VCaP (cell line): ENCODE results near the gene CNKSR3.
"Not testable (repeated sequence)": the region's sequence is repeated elsewhere in the genome, so short reads cannot be mapped to it uniquely, and the experiment has no call there.

Experiments
- H3K27ac ChIP-seq: fragments of 450-650 bp; 2 replicates; pipeline ENCODE4 v1.5.1; 2017
- TF ChIP-seq, protein P1 (sequence below): fragments of 450-650 bp; conservative IDR thresholded peaks from 2 replicates; pipeline ENCODE4 v1.5.1; 2017; ENCODE audit warnings: mild to moderate bottlenecking, moderate library complexity

CNKSR3 gene

DNA sequence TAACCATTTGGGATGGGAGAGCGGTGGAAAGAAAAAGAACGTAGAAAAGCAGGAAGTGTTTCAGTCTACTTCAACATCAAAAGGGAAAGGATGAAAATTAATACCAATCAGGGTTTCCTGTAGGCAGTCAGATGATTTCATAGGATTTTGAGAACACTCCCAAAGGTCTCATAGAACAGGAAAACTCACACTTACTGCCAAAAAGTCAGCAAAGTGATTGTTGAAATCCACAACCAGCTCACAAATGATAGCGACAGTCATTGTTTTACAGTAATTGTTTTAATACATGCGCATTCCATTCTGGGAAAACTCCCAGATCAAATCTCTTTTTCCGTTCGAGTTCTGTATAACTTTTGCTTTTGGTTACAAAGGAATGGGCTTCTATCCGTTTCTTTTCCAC lies 5.3 kb upstream of the CNKSR3 start:
- H3K27ac ChIP-seq = no peak overlapping the region
- TF ChIP-seq, protein P1, sequence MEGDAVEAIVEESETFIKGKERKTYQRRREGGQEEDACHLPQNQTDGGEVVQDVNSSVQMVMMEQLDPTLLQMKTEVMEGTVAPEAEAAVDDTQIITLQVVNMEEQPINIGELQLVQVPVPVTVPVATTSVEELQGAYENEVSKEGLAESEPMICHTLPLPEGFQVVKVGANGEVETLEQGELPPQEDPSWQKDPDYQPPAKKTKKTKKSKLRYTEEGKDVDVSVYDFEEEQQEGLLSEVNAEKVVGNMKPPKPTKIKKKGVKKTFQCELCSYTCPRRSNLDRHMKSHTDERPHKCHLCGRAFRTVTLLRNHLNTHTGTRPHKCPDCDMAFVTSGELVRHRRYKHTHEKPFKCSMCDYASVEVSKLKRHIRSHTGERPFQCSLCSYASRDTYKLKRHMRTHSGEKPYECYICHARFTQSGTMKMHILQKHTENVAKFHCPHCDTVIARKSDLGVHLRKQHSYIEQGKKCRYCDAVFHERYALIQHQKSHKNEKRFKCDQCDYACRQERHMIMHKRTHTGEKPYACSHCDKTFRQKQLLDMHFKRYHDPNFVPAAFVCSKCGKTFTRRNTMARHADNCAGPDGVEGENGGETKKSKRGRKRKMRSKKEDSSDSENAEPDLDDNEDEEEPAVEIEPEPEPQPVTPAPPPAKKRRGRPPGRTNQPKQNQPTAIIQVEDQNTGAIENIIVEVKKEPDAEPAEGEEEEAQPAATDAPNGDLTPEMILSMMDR = no peak

DNA sequence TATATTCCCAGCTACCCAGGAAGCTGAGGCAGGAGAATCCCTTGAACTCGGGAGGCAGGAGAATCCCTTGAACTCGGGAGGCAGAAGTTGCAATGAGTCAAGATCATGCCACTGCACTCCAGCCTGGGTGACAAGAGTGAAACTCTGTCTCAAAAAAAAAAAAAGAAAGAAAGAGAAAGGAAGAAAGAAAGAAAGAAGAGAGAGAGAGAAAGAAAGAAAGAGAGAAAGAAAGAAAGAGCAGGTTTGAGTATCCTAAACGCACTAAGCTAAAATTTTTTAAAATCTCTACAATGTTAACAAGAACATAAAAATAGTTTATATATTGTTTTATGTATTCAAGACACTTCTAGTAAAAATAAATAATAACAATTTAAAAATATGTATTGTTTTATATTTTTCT lies 4.6 kb upstream of the CNKSR3 start:
- H3K27ac ChIP-seq = not testable (repeated sequence)

DNA sequence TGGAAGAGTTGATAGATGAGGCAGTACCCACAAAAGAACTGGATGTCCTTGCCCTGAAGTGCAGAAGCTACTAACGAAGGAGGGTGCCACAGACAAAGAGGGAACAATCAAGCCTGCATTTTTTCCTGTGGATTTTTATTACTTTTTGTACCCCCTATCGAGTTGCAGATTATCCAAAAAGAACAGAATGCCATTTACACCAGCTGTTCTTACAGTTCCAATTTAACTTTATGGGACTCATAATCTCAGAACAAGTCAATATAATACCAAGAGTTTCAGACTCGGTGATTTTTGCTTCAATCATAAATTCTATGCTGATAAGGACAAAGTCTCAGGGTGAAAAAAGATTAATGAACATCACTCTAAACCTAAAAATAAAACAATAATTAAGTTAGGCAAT lies 4.0 kb upstream of the CNKSR3 start:
- TF ChIP-seq, protein P1 = no peak
- no peak overlapping the region for H3K27ac ChIP-seq

DNA sequence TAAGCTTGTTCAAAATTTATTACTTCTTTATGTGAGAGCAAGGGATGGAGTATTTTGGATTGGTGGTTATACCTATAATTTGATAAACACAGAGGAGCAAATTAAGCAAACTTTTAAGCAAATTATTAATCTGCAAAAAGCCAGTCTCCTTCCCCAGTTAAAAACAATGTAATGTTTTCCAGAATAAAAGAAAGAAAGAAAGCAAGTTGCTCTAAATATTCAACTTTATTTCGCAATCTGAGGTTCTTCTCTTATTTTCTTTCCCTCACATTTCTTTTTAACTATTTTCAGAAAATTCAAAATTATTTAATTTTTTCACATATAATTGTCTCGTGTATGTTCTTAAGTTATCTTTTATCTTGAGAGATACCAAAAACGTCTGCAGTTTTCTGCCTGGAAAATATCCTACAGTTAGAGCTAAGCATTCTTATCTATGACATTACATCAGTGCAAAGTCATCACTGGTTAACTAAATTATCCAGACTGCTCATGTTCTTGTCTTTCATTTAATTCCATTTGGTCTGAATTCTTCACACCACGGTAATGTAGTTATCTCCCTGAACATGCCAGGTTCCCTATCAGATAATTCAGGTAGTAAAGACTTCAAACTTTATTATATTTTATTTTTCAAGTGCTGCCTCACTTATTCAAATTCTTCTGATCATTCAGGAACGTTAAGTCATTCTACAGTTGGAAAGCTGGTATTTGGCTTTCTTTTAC lies 3.3 kb upstream of the CNKSR3 start:
- TF ChIP-seq, protein P1 = no peak
- no peak overlapping the region for H3K27ac ChIP-seq

DNA sequence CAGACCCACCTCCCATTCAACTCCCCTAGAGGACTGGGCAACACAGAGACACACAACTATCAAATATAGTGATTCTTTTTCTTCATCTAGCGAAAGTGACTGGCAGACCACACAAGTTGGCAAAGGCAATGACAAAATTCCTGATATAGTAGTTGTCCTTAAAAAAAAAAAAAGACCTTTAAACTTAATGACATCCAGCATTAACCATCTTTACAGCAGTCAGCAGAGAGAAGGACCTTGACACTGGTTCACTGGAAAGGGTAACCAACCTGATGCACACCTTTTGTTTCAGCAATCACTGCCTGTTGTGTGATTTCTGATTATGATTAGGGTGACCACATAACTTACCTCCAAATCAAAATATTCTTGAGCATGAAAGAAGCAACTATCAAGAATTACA lies 1.7 kb upstream of the CNKSR3 start:
- TF ChIP-seq, protein P1 = no peak
- H3K27ac ChIP-seq = peak overlapping the region; percentile 93

DNA sequence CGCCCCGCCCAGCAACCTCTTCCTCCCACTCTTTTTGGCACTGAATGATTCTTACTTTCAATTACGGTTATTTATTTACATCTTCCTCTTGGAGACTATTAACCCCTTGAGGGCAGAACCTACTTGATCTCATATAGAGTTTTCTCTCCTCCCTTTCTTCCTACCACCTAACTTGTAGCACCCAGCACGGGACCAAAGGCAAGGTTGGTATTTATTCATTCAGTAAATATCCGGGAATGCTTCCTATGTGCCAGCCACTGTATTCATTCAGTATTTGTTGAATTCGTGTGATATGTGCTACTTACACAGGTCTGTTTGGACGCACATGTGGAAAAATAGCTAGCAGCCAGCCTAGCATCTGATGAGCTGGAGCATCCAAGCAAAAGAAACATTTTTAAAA lies 1.3 kb upstream of the CNKSR3 start:
- H3K27ac ChIP-seq = peak overlapping the region; percentile 93

DNA sequence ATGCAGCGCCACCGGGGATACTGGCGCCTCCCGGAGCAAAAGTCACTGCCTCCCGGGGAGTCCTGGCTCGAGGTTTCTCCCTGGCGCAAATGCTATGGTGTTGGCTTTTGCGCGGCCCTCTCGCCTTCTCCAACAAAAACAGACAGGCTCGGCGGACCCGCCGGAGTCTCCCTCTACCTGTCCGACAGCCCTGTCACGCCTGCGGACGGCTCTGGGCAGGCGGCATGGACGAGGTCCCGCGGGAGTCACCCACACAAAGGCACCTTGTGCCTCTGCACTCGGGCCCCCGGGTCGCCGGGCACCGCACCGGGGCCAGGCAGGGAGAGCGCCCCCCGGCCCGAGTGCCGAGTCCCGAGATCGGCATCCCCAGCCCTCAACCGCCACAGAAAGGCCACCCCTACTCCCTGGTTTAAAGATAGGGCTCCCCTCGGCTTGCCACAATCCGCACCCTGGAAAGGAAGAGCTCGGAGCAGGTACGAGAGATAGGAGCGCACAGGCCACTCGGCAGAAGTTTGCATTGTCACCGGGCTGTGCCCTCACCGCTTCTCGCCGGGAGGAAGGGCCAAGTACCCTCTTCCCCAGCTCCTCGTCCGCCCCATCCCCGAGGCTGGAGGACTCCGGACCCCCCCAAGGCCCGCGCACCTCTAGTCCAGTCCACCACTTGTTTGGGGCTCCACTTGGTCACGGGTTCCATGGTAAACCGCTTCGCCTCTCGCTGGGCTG lies 903 bp downstream of the CNKSR3 start:
- peak overlapping the region; percentile 93 for H3K27ac ChIP-seq
- TF ChIP-seq, protein P1 = no peak

More for the DNA sequence above, 1.3 kb upstream of the CNKSR3 start:
- TF ChIP-seq, protein P1 = no peak
